Liver (tissue), 9 donors: ENCODE data around the gene EPC1. TPM values are rescaled to one million over a fixed set of nuclear protein-coding genes. Genes with fewer than 3 reads are reported as not detected.

Experiments
- DNase-seq: peaks from one replicate; pipeline ENCODE4 v3.0.0-alpha.2; 2017; ENCODE audit warnings: low spot score
- H3K27ac ChIP-seq, 2 donors: one replicate each; pipeline ENCODE4 v1.7.0; 2013; ENCODE audit warnings: inconsistent platforms in 2 of 2, low read length in 2 of 2, control low read depth in 1 of 2, low read depth in 1 of 2, mild to moderate bottlenecking in 1 of 2
- H3K27me3 ChIP-seq, 4 donors: one replicate each; pipeline versions ENCODE4 v1.6.1 to v1.7.0; 2013; ENCODE audit warnings: low read length in 3 of 4, inconsistent platforms in 1 of 4, mild to moderate bottlenecking in 1 of 4, moderate library complexity in 1 of 4; ENCODE audit not compliant: control insufficient read depth in 4 of 4, insufficient read depth in 4 of 4
- H3K36me3 ChIP-seq, 4 donors: one replicate each; pipeline versions ENCODE4 v1.6.1 to v1.7.0; 2013; ENCODE audit warnings: low read length in 3 of 4, mild to moderate bottlenecking in 3 of 4, low read depth in 1 of 4, moderate library complexity in 1 of 4; ENCODE audit not compliant: control insufficient read depth in 4 of 4, insufficient read depth in 3 of 4
- H3K4me1 ChIP-seq, 4 donors: one replicate each; pipeline versions ENCODE4 v1.6.1 to v1.7.0; 2013; ENCODE audit warnings: low read length in 3 of 4, mild to moderate bottlenecking in 3 of 4, moderate library complexity in 1 of 4; ENCODE audit not compliant: control insufficient read depth in 4 of 4, insufficient read depth in 4 of 4
- H3K4me3 ChIP-seq, 3 donors: one replicate each; pipeline versions ENCODE4 v1.6.1 to v1.7.0; 2013; ENCODE audit warnings: low read length in 3 of 3, control low read depth in 1 of 3, low read depth in 1 of 3, mild to moderate bottlenecking in 1 of 3
- H3K9ac ChIP-seq, 2 donors: one replicate each; pipeline ENCODE4 v1.7.0; 2013; ENCODE audit warnings: low read length in 2 of 2, mild to moderate bottlenecking in 2 of 2, moderate library complexity in 2 of 2, control low read depth in 1 of 2, low read depth in 1 of 2
- H3K9me3 ChIP-seq, 4 donors: one replicate each; pipeline versions ENCODE4 v1.6.1 to v1.7.0; 2013; ENCODE audit warnings: low read length in 3 of 4; ENCODE audit not compliant: control insufficient read depth in 4 of 4
- ATF3 ChIP-seq: IDR thresholded peaks from 2 replicates; pipeline ENCODE4 v1.6.1; 2016; ENCODE audit warnings: antibody characterized with exemption
- CTCF ChIP-seq: fragments of 150-350 bp; IDR thresholded peaks from 2 replicates; pipeline ENCODE4 v1.5.1; 2017; ENCODE audit warnings: improper control_type of control experiment, low read depth, low read length; ENCODE audit not compliant: missing input control
- EGR1 ChIP-seq, 2 donors: IDR thresholded peaks; 2 replicates each; pipeline ENCODE4 v1.6.1; 2016 to 2018; ENCODE audit warnings: antibody characterized with exemption in 2 of 2, low read depth in 2 of 2
- FOXA1 ChIP-seq: IDR thresholded peaks from 2 replicates; pipeline ENCODE4 v1.6.1; 2016; ENCODE audit warnings: antibody characterized with exemption
- FOXA2 ChIP-seq: IDR thresholded peaks from 2 replicates; pipeline ENCODE4 v1.6.1; 2016; ENCODE audit warnings: antibody characterized with exemption
- GABPA ChIP-seq, 2 donors: IDR thresholded peaks in 1 of 2; conservative IDR thresholded peaks in 1 of 2; 2 replicates each; pipeline ENCODE4 v1.6.1; 2016; ENCODE audit warnings: antibody characterized with exemption in 2 of 2, mild to moderate bottlenecking in 1 of 2, moderate library complexity in 1 of 2
- HNF4A ChIP-seq, 2 donors: conservative IDR thresholded peaks; 2 replicates each; pipeline ENCODE4 v1.6.1; 2016; ENCODE audit warnings: antibody characterized with exemption in 2 of 2, mild to moderate bottlenecking in 2 of 2
- HNF4G ChIP-seq: IDR thresholded peaks from 2 replicates; pipeline ENCODE4 v1.6.1; 2016; ENCODE audit warnings: antibody characterized with exemption
- JUND ChIP-seq, 2 donors: IDR thresholded peaks; 2 replicates each; pipeline ENCODE4 v1.6.1; 2016; ENCODE audit warnings: antibody characterized with exemption in 2 of 2
- MAX ChIP-seq: IDR thresholded peaks from 2 replicates; pipeline ENCODE4 v1.6.1; 2016; ENCODE audit warnings: antibody characterized with exemption
- NR2F2 ChIP-seq: IDR thresholded peaks from 2 replicates; pipeline ENCODE4 v1.6.1; 2016; ENCODE audit warnings: antibody characterized with exemption
- RAD21 ChIP-seq, 2 donors: IDR thresholded peaks; 2 replicates each; pipeline ENCODE4 v1.6.1; 2016; ENCODE audit warnings: antibody characterized with exemption in 2 of 2, mild to moderate bottlenecking in 2 of 2
- REST ChIP-seq: IDR thresholded peaks from 2 replicates; pipeline ENCODE4 v1.6.1; 2016; ENCODE audit warnings: antibody characterized with exemption, mild to moderate bottlenecking
- RXRA ChIP-seq, 2 donors: IDR thresholded peaks; 2 replicates each; pipeline ENCODE4 v1.6.1; 2017 to 2018; ENCODE audit warnings: antibody characterized with exemption in 2 of 2, mild to moderate bottlenecking in 1 of 2
- SP1 ChIP-seq: IDR thresholded peaks from 2 replicates; pipeline ENCODE4 v1.6.1; 2018; ENCODE audit warnings: antibody characterized with exemption, mild to moderate bottlenecking
- TAF1 ChIP-seq: conservative IDR thresholded peaks from 2 replicates; pipeline ENCODE4 v1.6.1; 2016; ENCODE audit warnings: antibody characterized with exemption, mild to moderate bottlenecking
- YY1 ChIP-seq: IDR thresholded peaks from 2 replicates; pipeline ENCODE4 v1.6.1; 2016; ENCODE audit warnings: antibody characterized with exemption, mild to moderate bottlenecking
- ZBTB33 ChIP-seq: IDR thresholded peaks from 2 replicates; pipeline ENCODE4 v1.6.1; 2016; ENCODE audit warnings: antibody characterized with exemption
- WGBS: extraction: QIAGEN DNeasy Blood & Tissue Kit; methylation state at CpG from one replicate; pipeline ENCODE4 v1.1.7; 2013; 5-methylcytosine and 5-hydroxymethylcytosine counted together
- polyA plus RNA-seq, 2 donors: library from polyadenylated mRNA; stranded (reverse) in 1 of 2; unstranded in 1 of 2; fragments of 200-250 nt in 1 of 2; fragments of >200 nt in 1 of 2; fragmentation: Nextera tagmentation in 1 of 2; extraction: Ambion mirVana in 1 of 2; gene quantifications; one replicate each; pipeline versions ENCODE4 v1.2.1 to v1.2.3, GENCODE V29; 2013 to 2015
- total RNA-seq, 2 donors: library from RNA; depleted of rRNA; stranded (reverse); fragments of >200 nt; gene quantifications; one replicate each; pipeline ENCODE4 v1.2.3, GENCODE V29; 2014
- donor health status: healthy.
- donor health status: healthy.
- donor health status: healthy.
- donor health status: healthy.
- donor health status: healthy.

The EPC1 gene
- total and polyA plus RNA-seq, 4 donors, result 5.6 to 30.9 (median 16.0) TPM

GRCh38 chr10:32321016-32321631 lies 25.8 kb downstream of the EPC1 start:
- H3K4me1 ChIP-seq, result peaks cover 6 to 24% (median 6%) of the 10 kb centered on the region in 4 donors
- WGBS, result 98% methylated on average over 4 of the region's 4 CpGs

GRCh38 chr10:32318476-32318896 lies 28.5 kb downstream of the EPC1 start:
- DNase-seq, result no peak
- Histone ChIP-seq H3K36me3 (peaks cover 0 to 2% (median 0%) of the 10 kb centered on the region in 4 donors), H3K4me3 (no peak overlapping the region), H3K4me1 (peaks cover 6 to 18% (median 7%) of the 10 kb centered on the region in 4 donors), H3K27ac (peak overlapping the region in 1 of 2 donors; percentile 45), H3K9ac (no peak overlapping the region), H3K9me3 (no peaks in the 10 kb centered on the region), H3K27me3 (no peaks in the 10 kb centered on the region)
- TF ChIP-seq HNF4A (conservative IDR thresholded peaks at IDR 0.05) (peak; percentile 23 to 45), GABPA (IDR thresholded peaks at IDR 0.05 in 1 of 2, conservative IDR thresholded peaks at IDR 0.05 in 1 of 2) (no peak), EGR1 (IDR thresholded peaks at IDR 0.05; ENCODE audit: low read depth in 2 of 2) (no peak), FOXA1 (no peak), MAX (no peak), ZBTB33 (no peak), YY1 (peak; percentile 17), JUND (IDR thresholded peaks at IDR 0.05) (peak in 1 of 2 donors; percentile 24), REST (no peak), CTCF (no peak), HNF4G (no peak), FOXA2 (no peak), RAD21 (IDR thresholded peaks at IDR 0.05) (no peak), ATF3 (no peak), TAF1 (no peak), NR2F2 (no peak), RXRA (IDR thresholded peaks at IDR 0.05) (peak in 1 of 2 donors; percentile 22), SP1 (no peak)
- WGBS, result 53% methylated on average over 4 of the region's 4 CpGs

More at GRCh38 chr10:32321016-32321631, 25.8 kb downstream of the EPC1 start:
- H3K4me3 ChIP-seq, result no peak overlapping the region
- H3K36me3 ChIP-seq, result peaks cover 0 to 2% (median 0%) of the 10 kb centered on the region in 4 donors
- no peaks in the 10 kb centered on the region for H3K9me3 ChIP-seq
- no peak overlapping the region for H3K9ac ChIP-seq
- TF ChIP-seq FOXA1 (no peak), CTCF (no peak)
- H3K27ac ChIP-seq, result no peak overlapping the region
- DNase-seq, result no peak
- H3K27me3 ChIP-seq, result no peaks in the 10 kb centered on the region
